A673 (cell line): ENCODE measurements around the gene MRGPRF. TPM values are rescaled to one million over a fixed set of nuclear protein-coding genes. Genes with fewer than 3 reads are reported as not detected.

Experiments
- BruUV-seq: library from RNA; stranded (reverse); fragments of 400-500 nt; replicated peaks from 2 replicates; lab custom pipeline; 2021; lab: Mats Ljungman, UMichigan
- CTCF ChIA-PET: fragments of 300-600 bp; sonication (Branson Sonifier 250); formaldehyde crosslinking; loops from one replicate; lab custom pipeline; 2022; ENCODE audit warnings: antibody characterized with exemption; lab: Charles Lee
- POLR2A ChIA-PET: fragments of 300-600 bp; sonication (Branson Sonifier 250); formaldehyde crosslinking; loops from one replicate; lab custom pipeline; 2022; ENCODE audit warnings: antibody characterized with exemption; ENCODE audit not compliant: low non-redundant PET; lab: Charles Lee
- DNase-seq: peaks from one replicate; pipeline ENCODE4 v3.0.0-alpha.2; 2015; ENCODE audit warnings: low spot score
- H3K27ac ChIP-seq: fragments of 200-600 bp; sonication (generic); 2 replicates; pipeline ENCODE4 v1.5.1; 2016; ENCODE audit warnings: mixed run types, low read depth, mild to moderate bottlenecking, mixed read lengths, antibody characterized with exemption, low read length; ENCODE audit not compliant: poor library complexity, severe bottlenecking
- H3K27me3 ChIP-seq: fragments of 200-600 bp; sonication (generic); replicated peaks from 2 replicates; pipeline ENCODE4 v1.6.1; 2017; ENCODE audit warnings: mixed run types, low read depth, mild to moderate bottlenecking, mixed read lengths, antibody characterized with exemption, low read length; ENCODE audit not compliant: insufficient read depth, poor library complexity
- H3K36me3 ChIP-seq: fragments of 200-600 bp; sonication (generic); 2 replicates; pipeline ENCODE4 v1.6.1; 2016; ENCODE audit warnings: mixed run types, mild to moderate bottlenecking, mixed read lengths, antibody characterized with exemption, low read length; ENCODE audit not compliant: insufficient read depth, poor library complexity, severe bottlenecking
- H3K4me1 ChIP-seq: fragments of 200-600 bp; sonication (generic); 2 replicates; pipeline ENCODE4 v1.6.1; 2017; ENCODE audit warnings: mixed run types, mild to moderate bottlenecking, mixed read lengths, antibody characterized with exemption, low read length; ENCODE audit not compliant: insufficient read depth, poor library complexity, severe bottlenecking
- H3K4me3 ChIP-seq: fragments of 200-600 bp; sonication (generic); 2 replicates; pipeline ENCODE4 v1.5.1; 2016; ENCODE audit warnings: low read depth, mixed run types, mild to moderate bottlenecking, mixed read lengths, low read length; ENCODE audit not compliant: poor library complexity, severe bottlenecking
- H3K9me3 ChIP-seq: fragments of 200-600 bp; sonication (generic); 2 replicates; pipeline ENCODE4 v1.6.1; 2016; ENCODE audit warnings: mixed run types, low read depth, mild to moderate bottlenecking, mixed read lengths, antibody characterized with exemption, low read length; ENCODE audit not compliant: poor library complexity, severe bottlenecking
- EZH2 ChIP-seq: fragments of 200-600 bp; sonication (generic); IDR thresholded peaks from 2 replicates; pipeline ENCODE4 v1.6.1; 2017; ENCODE audit warnings: borderline replicate concordance, low read depth, mild to moderate bottlenecking, mixed read lengths, antibody characterized with exemption, low read length; ENCODE audit not compliant: poor library complexity, severe bottlenecking
- intact Hi-C: fragments of 100-400 bp; cut with micrococcal nuclease; formaldehyde crosslinking; loops from one replicate; pipeline ENCODE4 v1.10.0; 2022; ENCODE audit not compliant: unreplicated experiment
- total RNA-seq: library from RNA; stranded (reverse); gene quantifications from 2 replicates; pipeline ENCODE4 v1.2.3, GENCODE V29; 2021
- TF ChIP-seq, protein P1 (sequence below): fragments of 300-800, 200-600 bp; sonication (generic); conservative IDR thresholded peaks from 2 replicates; pipeline ENCODE4 v1.5.1; 2017; ENCODE audit warnings: low read depth, mild to moderate bottlenecking, antibody characterized with exemption, low read length, moderate library complexity, mixed read lengths

Gene MRGPRF
- total RNA-seq, 1 experiment from 2014 or later: 9.3 TPM

GRCh38 chr11:69058511-69059270 lies 45.6 kb upstream of the MRGPRF start:
- no peak for TF ChIP-seq EZH2
- TF ChIP-seq, protein P1, sequence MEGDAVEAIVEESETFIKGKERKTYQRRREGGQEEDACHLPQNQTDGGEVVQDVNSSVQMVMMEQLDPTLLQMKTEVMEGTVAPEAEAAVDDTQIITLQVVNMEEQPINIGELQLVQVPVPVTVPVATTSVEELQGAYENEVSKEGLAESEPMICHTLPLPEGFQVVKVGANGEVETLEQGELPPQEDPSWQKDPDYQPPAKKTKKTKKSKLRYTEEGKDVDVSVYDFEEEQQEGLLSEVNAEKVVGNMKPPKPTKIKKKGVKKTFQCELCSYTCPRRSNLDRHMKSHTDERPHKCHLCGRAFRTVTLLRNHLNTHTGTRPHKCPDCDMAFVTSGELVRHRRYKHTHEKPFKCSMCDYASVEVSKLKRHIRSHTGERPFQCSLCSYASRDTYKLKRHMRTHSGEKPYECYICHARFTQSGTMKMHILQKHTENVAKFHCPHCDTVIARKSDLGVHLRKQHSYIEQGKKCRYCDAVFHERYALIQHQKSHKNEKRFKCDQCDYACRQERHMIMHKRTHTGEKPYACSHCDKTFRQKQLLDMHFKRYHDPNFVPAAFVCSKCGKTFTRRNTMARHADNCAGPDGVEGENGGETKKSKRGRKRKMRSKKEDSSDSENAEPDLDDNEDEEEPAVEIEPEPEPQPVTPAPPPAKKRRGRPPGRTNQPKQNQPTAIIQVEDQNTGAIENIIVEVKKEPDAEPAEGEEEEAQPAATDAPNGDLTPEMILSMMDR: no peak
- BruUV-seq: no TSS peak

GRCh38 chr11:69057801-69058200 lies 44.8 kb upstream of the MRGPRF start:
- BruUV-seq: no TSS peak
- Histone ChIP-seq H3K9me3 (no peaks in the 10 kb centered on the region), H3K4me1 (no peaks in the 10 kb centered on the region), H3K27ac (no peak overlapping the region), H3K36me3 (peaks cover 20% of the 10 kb centered on the region), H3K4me3 (no peak overlapping the region), H3K27me3 (no peaks in the 10 kb centered on the region)
- POLR2A ChIA-PET: no interaction called here
- DNase-seq: no peak
- TF ChIP-seq EZH2: no peak
- TF ChIP-seq, protein P1: no peak
- intact Hi-C loops: no loop called here
- CTCF ChIA-PET: no interaction called here

More at GRCh38 chr11:69058511-69059270, 45.6 kb upstream of the MRGPRF start:
- Histone ChIP-seq H3K27ac (no peak overlapping the region), H3K36me3 (peaks cover 20% of the 10 kb centered on the region), H3K4me1 (no peaks in the 10 kb centered on the region), H3K4me3 (no peak overlapping the region), H3K27me3 (no peaks in the 10 kb centered on the region), H3K9me3 (no peaks in the 10 kb centered on the region)
- DNase-seq: no peak
- CTCF ChIA-PET: no interaction called here
- intact Hi-C loops: no loop called here
- POLR2A ChIA-PET: interaction anchor here (0.6 kb wide), 1 partner anchor 608 kb away, joined by 3 read pairs; no protein-coding TSS in a partner anchor

DNA sequence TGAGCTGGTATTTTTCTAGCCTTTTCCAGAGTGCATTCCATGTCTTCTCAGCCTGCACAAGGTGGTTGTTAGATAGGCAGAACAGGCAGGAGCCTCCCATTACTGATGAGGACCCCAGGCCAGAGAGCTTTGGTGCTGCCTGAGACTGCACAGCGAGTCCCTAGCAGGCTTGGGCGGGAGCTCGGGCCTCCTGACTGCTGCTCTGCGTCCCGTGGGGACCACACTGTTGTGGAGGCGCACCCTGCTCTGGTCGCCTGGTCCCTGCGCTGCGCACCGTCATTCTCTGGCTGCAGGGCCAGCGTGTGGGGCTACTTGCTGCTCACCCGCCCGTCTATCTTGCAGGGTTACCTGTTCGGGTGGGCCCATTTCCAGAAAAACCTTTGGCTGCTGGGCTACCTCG lies 44.2 kb upstream of the MRGPRF start:
- CTCF ChIA-PET: no interaction called here
- no peak for TF ChIP-seq EZH2
- TF ChIP-seq, protein P1: no peak
- no TSS peak for BruUV-seq
- POLR2A ChIA-PET: no interaction called here
- intact Hi-C loops: no loop called here
- Histone ChIP-seq H3K27me3 (no peaks in the 10 kb centered on the region), H3K36me3 (peaks cover 16% of the 10 kb centered on the region), H3K4me1 (no peaks in the 10 kb centered on the region), H3K27ac (no peak overlapping the region), H3K4me3 (no peak overlapping the region), H3K9me3 (no peaks in the 10 kb centered on the region)
- DNase-seq: no peak
